ENCODE measurements around the gene GLIS1. TPM values are rescaled to one million over a fixed set of nuclear protein-coding genes. Genes with fewer than 3 reads are reported as not detected.
A peak's percentile ranks its signal among the peaks of the same experiment; 100 is the strongest.

The GLIS1 gene
- under 1 TPM; 0.50 to 0.59 TPM for total RNA-seq
- 1 to 10 TPM; 2.1 to 3.8 TPM for polyA plus RNA-seq (ENCODE audit: insufficient read length in 2 of 2)
- long read RNA-seq, donor 1: 0 reads
- long read RNA-seq, donor 2: 0 reads
- long read RNA-seq, donor 3: 0 reads
- long read RNA-seq, donor 4: 0 reads

GRCh38 chr1:53739109-53739681 is at the start of gene GLIS1:
Gene GLIS1 (minus strand): TSS chr1:53739164. CDS start chr1:53738064, 1,100 bp downstream.
- Histone ChIP-seq H3K36me3 (ENCODE audit: control insufficient read depth, insufficient read depth, low read length) (no peaks in the 10 kb centered on the region), H3K27me3 (ENCODE audit: control insufficient read depth, insufficient read depth, low read length) (peaks cover 51% of the 10 kb centered on the region), H3K27ac (ENCODE audit: low read depth, low read length) (no peak within 1 kb of the TSS), H3K9me3 (ENCODE audit: control insufficient read depth, insufficient read depth, low read length) (no peaks in the 10 kb centered on the region), H3K4me1 (ENCODE audit: control insufficient read depth, insufficient read depth, low read length) (peaks cover 24% of the 10 kb centered on the region), H3K4me3 (ENCODE audit: low read depth, low read length) (peak within 1 kb of the TSS; percentile 35)
- WGBS (ENCODE audit: insufficient coverage): under 1% methylated on average over 73 of the region's 73 CpGs
- DNase-seq (ENCODE audit: low read depth in 4 of 6, low spot score in 6 of 6): peak in 5 of 6 donors; percentile 69 to 95 (median 77)

- Histone ChIP-seq H3K36me3 (ENCODE audit: control insufficient read depth, insufficient read depth, low read length) (peaks cover 26% of the 10 kb centered on the region), H3K9me3 (ENCODE audit: control insufficient read depth, insufficient read depth, low read length) (no peaks in the 10 kb centered on the region), H3K4me1 (ENCODE audit: control insufficient read depth, insufficient read depth, low read length) (no peaks in the 10 kb centered on the region), H3K27ac (ENCODE audit: low read depth, low read length) (no peak overlapping the region), H3K27me3 (ENCODE audit: control insufficient read depth, insufficient read depth, low read length) (no peaks in the 10 kb centered on the region), H3K4me3 (ENCODE audit: low read depth, low read length) (no peak overlapping the region)
- no peak for DNase-seq (ENCODE audit: low read depth in 4 of 6, low spot score in 6 of 6)
- WGBS (ENCODE audit: insufficient coverage): no CpG with 5 or more reads among the region's 3 CpGs
Measured at GRCh38 chr1:53787655-53788054, 48.7 kb upstream of the GLIS1 start.

GRCh38 chr1:53783056-53783455 is 44.1 kb upstream of the GLIS1 start:
- Histone ChIP-seq H3K36me3 (ENCODE audit: control insufficient read depth, insufficient read depth, low read length) (peaks cover 14% of the 10 kb centered on the region), H3K4me1 (ENCODE audit: control insufficient read depth, insufficient read depth, low read length) (no peaks in the 10 kb centered on the region), H3K27me3 (ENCODE audit: control insufficient read depth, insufficient read depth, low read length) (no peaks in the 10 kb centered on the region), H3K9me3 (ENCODE audit: control insufficient read depth, insufficient read depth, low read length) (no peaks in the 10 kb centered on the region), H3K4me3 (ENCODE audit: low read depth, low read length) (no peak overlapping the region), H3K27ac (ENCODE audit: low read depth, low read length) (no peak overlapping the region)
- no peak for DNase-seq (ENCODE audit: low read depth in 4 of 6, low spot score in 6 of 6)
- WGBS (ENCODE audit: insufficient coverage): no CpG with 5 or more reads among the region's 1 CpG

GRCh38 chr1:53781654-53782053 is 42.7 kb upstream of the GLIS1 start:
- WGBS (ENCODE audit: insufficient coverage): 100% methylated on average over 1 of the region's 3 CpGs
- no peaks in the 10 kb centered on the region for H3K9me3 ChIP-seq (ENCODE audit: control insufficient read depth, insufficient read depth, low read length)
- H3K36me3 ChIP-seq (ENCODE audit: control insufficient read depth, insufficient read depth, low read length): peaks cover 11% of the 10 kb centered on the region
- H3K4me1 ChIP-seq (ENCODE audit: control insufficient read depth, insufficient read depth, low read length): no peaks in the 10 kb centered on the region
- no peaks in the 10 kb centered on the region for H3K27me3 ChIP-seq (ENCODE audit: control insufficient read depth, insufficient read depth, low read length)
- H3K4me3 ChIP-seq (ENCODE audit: low read depth, low read length): no peak overlapping the region
- DNase-seq (ENCODE audit: low read depth in 4 of 6, low spot score in 6 of 6): no peak
- no peak overlapping the region for H3K27ac ChIP-seq (ENCODE audit: low read depth, low read length)

DNA sequence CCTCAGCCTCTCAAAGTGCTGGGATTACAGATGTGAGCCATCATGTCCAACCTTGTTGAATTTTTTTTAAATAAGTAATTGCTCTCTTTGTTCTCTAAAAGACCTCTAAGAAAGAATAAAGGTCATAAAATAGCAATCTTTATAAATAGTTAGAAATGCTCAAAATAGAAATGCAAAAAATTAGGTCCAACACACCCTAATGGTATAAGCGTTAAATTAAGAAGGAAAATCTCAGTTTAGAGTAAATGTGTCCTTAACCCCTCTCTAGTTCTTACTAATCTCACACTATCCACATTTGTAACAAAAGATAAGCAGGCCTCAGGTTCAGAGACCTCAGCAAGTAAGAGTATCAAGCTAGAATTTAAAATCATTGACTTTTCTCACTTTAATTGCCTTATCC is 38.3 kb upstream of the GLIS1 start:
- Histone ChIP-seq H3K27me3 (ENCODE audit: control insufficient read depth, insufficient read depth, low read length) (no peaks in the 10 kb centered on the region), H3K27ac (ENCODE audit: low read depth, low read length) (no peak overlapping the region), H3K4me3 (ENCODE audit: low read depth, low read length) (no peak overlapping the region), H3K36me3 (ENCODE audit: control insufficient read depth, insufficient read depth, low read length) (peaks cover 3% of the 10 kb centered on the region), H3K9me3 (ENCODE audit: control insufficient read depth, insufficient read depth, low read length) (no peaks in the 10 kb centered on the region), H3K4me1 (ENCODE audit: control insufficient read depth, insufficient read depth, low read length) (no peaks in the 10 kb centered on the region)
- DNase-seq (ENCODE audit: low read depth in 4 of 6, low spot score in 6 of 6): no peak
- no CpG with 5 or more reads among the region's 1 CpG for WGBS (ENCODE audit: insufficient coverage)

- H3K36me3 ChIP-seq (ENCODE audit: control insufficient read depth, insufficient read depth, low read length): no peaks in the 10 kb centered on the region
- no peak overlapping the region for H3K27ac ChIP-seq (ENCODE audit: low read depth, low read length)
- no peak for DNase-seq (ENCODE audit: low read depth in 4 of 6, low spot score in 6 of 6)
- H3K4me1 ChIP-seq (ENCODE audit: control insufficient read depth, insufficient read depth, low read length): no peaks in the 10 kb centered on the region
- H3K4me3 ChIP-seq (ENCODE audit: low read depth, low read length): no peak overlapping the region
- no peaks in the 10 kb centered on the region for H3K9me3 ChIP-seq (ENCODE audit: control insufficient read depth, insufficient read depth, low read length)
- no peaks in the 10 kb centered on the region for H3K27me3 ChIP-seq (ENCODE audit: control insufficient read depth, insufficient read depth, low read length)
- WGBS (ENCODE audit: insufficient coverage): no CpG with 5 or more reads among the region's 2 CpGs
Measured at GRCh38 chr1:53771648-53772047, 32.7 kb upstream of the GLIS1 start.

DNA sequence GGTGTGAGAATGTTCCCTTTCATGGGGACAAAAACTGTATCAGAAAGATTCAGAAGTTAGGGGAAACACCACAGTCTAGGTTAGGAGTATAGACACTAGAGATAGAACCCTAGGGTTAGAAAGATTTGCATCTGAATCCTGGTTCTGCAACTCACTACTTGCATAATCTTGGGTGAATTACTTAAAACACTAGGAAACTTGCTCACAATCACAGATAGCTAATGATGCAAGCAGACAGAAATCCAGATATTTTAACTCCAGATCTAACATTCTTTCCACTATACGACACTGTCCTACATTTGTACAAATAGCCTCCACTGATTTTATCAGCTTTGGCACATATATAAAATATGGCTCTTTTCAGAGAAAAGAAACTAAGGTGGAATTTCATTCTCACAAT is 30.8 kb upstream of the GLIS1 start:
- no CpG with 5 or more reads among the region's 1 CpG for WGBS (ENCODE audit: insufficient coverage)
- no peaks in the 10 kb centered on the region for H3K36me3 ChIP-seq (ENCODE audit: control insufficient read depth, insufficient read depth, low read length)
- H3K9me3 ChIP-seq (ENCODE audit: control insufficient read depth, insufficient read depth, low read length): no peaks in the 10 kb centered on the region
- H3K4me3 ChIP-seq (ENCODE audit: low read depth, low read length): no peak overlapping the region
- H3K4me1 ChIP-seq (ENCODE audit: control insufficient read depth, insufficient read depth, low read length): no peaks in the 10 kb centered on the region
- no peak for DNase-seq (ENCODE audit: low read depth in 4 of 6, low spot score in 6 of 6)
- no peak overlapping the region for H3K27ac ChIP-seq (ENCODE audit: low read depth, low read length)
- H3K27me3 ChIP-seq (ENCODE audit: control insufficient read depth, insufficient read depth, low read length): no peaks in the 10 kb centered on the region

DNA sequence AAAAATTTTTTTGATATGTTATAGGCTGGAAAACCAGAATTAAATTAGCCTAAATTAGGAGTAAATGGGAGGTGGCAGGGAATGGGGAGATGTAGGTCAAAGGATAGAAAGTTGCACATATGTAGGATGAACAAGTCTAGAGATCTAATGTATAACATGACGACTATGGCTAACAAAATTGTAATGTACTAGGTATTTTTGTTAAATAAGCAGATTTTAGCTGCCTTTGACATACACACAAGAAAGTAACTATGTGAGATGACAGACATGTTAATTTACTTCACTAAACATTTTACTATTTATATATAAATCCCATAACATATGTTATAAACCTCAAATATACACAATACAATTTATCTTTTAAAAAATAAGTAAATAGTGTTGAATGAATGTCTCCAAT is 30.2 kb upstream of the GLIS1 start:
- DNase-seq (ENCODE audit: low read depth in 4 of 6, low spot score in 6 of 6): no peak
- no peak overlapping the region for H3K27ac ChIP-seq (ENCODE audit: low read depth, low read length)
- H3K4me1 ChIP-seq (ENCODE audit: control insufficient read depth, insufficient read depth, low read length): no peaks in the 10 kb centered on the region
- no peaks in the 10 kb centered on the region for H3K27me3 ChIP-seq (ENCODE audit: control insufficient read depth, insufficient read depth, low read length)
- no peaks in the 10 kb centered on the region for H3K9me3 ChIP-seq (ENCODE audit: control insufficient read depth, insufficient read depth, low read length)
- no CpG with 5 or more reads among the region's 1 CpG for WGBS (ENCODE audit: insufficient coverage)
- no peak overlapping the region for H3K4me3 ChIP-seq (ENCODE audit: low read depth, low read length)
- H3K36me3 ChIP-seq (ENCODE audit: control insufficient read depth, insufficient read depth, low read length): no peaks in the 10 kb centered on the region

DNA sequence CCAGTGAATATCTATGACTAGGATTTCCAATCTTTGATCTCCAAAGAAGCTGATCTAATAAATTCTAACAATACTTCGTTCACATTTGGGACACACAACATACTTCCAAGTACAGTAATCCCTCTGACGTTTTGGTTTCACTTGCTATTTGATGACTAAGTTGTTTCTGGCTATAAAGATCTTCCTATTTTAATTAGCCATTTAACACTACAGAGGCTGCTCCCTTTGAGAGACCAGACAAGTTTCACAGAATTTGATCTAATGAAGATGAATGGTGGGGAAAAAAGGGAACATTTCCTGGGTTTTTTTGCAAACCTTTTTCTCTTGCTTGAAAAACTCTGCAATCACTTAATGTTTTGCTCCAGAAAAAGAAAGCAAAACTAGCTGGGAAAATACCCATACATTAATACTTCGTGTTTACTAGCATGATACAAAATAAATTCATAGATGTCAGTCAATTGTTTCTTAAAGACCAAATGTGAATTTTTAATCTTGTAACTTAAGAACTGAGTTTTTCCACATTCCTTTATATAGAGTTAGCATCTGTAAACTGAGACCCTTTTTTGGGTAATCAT is 28.0 kb upstream of the GLIS1 start:
- Histone ChIP-seq H3K27me3 (ENCODE audit: control insufficient read depth, insufficient read depth, low read length) (no peaks in the 10 kb centered on the region), H3K4me3 (ENCODE audit: low read depth, low read length) (no peak overlapping the region), H3K36me3 (ENCODE audit: control insufficient read depth, insufficient read depth, low read length) (no peaks in the 10 kb centered on the region), H3K27ac (ENCODE audit: low read depth, low read length) (no peak overlapping the region), H3K9me3 (ENCODE audit: control insufficient read depth, insufficient read depth, low read length) (no peaks in the 10 kb centered on the region), H3K4me1 (ENCODE audit: control insufficient read depth, insufficient read depth, low read length) (no peaks in the 10 kb centered on the region)
- DNase-seq (ENCODE audit: low read depth in 4 of 6, low spot score in 6 of 6): no peak
- WGBS (ENCODE audit: insufficient coverage): no CpG with 5 or more reads among the region's 3 CpGs

GRCh38 chr1:53766194-53766742 is 27.3 kb upstream of the GLIS1 start:
- Histone ChIP-seq H3K9me3 (ENCODE audit: control insufficient read depth, insufficient read depth, low read length) (no peaks in the 10 kb centered on the region), H3K27ac (ENCODE audit: low read depth, low read length) (no peak overlapping the region), H3K27me3 (ENCODE audit: control insufficient read depth, insufficient read depth, low read length) (no peaks in the 10 kb centered on the region), H3K36me3 (ENCODE audit: control insufficient read depth, insufficient read depth, low read length) (no peaks in the 10 kb centered on the region), H3K4me3 (ENCODE audit: low read depth, low read length) (no peak overlapping the region), H3K4me1 (ENCODE audit: control insufficient read depth, insufficient read depth, low read length) (no peaks in the 10 kb centered on the region)
- no peak for DNase-seq (ENCODE audit: low read depth in 4 of 6, low spot score in 6 of 6)
- 80% methylated on average over 1 of the region's 3 CpGs for WGBS (ENCODE audit: insufficient coverage)
